Transverse colon (tissue), 3 donors: ENCODE data around the gene TOMM70.

Source experiments
- EP300 ChIP-seq: sonication (generic); formaldehyde crosslinking; IDR thresholded peaks from one replicate; pipeline ENCODE4 v1.6.1; 2017; ENCODE audit warnings: antibody characterized with exemption, low read depth
- TF ChIP-seq, protein P1 (sequence below), 5 experiments: fragments of 200-600 bp in 3 of 5; fragments of 450-650 bp in 2 of 5; sonication (generic) in 3 of 5; IDR thresholded peaks; 1 replicate in 2 of 5; 2 replicates in 3 of 5; pipeline ENCODE4 v1.5.1; 2016 to 2017; ENCODE audit warnings: antibody characterized with exemption in 5 of 5, inconsistent platforms in 3 of 5, mild to moderate bottlenecking in 2 of 5, moderate library complexity in 1 of 5

DNA sequence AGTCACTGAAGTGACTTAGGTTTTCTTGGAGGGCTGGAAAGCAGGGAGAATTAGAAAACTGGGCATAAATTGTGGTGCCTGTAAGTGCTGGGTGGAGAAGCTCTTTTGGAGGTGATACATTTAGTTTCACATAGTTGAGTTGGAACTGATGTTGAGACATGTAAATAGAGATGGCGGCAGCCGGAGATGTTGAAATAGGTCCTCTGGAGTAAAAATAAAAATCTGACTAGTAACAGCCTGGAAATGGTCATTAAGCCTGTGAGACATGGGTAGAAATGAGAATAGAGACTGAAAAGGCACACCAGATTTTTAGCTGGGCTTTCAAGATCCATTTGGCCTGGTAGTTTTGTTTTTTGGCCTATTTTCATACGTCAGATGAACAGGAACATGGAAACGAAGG, 69.2 kb downstream of the TOMM70 start:
- TF ChIP-seq, protein P1, sequence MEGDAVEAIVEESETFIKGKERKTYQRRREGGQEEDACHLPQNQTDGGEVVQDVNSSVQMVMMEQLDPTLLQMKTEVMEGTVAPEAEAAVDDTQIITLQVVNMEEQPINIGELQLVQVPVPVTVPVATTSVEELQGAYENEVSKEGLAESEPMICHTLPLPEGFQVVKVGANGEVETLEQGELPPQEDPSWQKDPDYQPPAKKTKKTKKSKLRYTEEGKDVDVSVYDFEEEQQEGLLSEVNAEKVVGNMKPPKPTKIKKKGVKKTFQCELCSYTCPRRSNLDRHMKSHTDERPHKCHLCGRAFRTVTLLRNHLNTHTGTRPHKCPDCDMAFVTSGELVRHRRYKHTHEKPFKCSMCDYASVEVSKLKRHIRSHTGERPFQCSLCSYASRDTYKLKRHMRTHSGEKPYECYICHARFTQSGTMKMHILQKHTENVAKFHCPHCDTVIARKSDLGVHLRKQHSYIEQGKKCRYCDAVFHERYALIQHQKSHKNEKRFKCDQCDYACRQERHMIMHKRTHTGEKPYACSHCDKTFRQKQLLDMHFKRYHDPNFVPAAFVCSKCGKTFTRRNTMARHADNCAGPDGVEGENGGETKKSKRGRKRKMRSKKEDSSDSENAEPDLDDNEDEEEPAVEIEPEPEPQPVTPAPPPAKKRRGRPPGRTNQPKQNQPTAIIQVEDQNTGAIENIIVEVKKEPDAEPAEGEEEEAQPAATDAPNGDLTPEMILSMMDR (IDR thresholded peaks at IDR 0.05): no peak
- TF ChIP-seq EP300: no peak
